OCI-LY7 (cell line): ENCODE results near the gene MRPS6.

Source experiments
- EZH2phosphoT487 ChIP-seq: fragments of 200-600 bp; sonication (generic); IDR thresholded peaks from 2 replicates; pipeline ENCODE4 v1.6.1; 2018; ENCODE audit warnings: low read depth, borderline replicate concordance, mild to moderate bottlenecking, mixed run types, antibody characterized with exemption, low read length, moderate library complexity, mixed read lengths
- TF ChIP-seq, protein P1 (sequence below): fragments of 200-600 bp; sonication (generic); conservative IDR thresholded peaks from 2 replicates; pipeline ENCODE4 v1.5.1; 2014; ENCODE audit warnings: mild to moderate bottlenecking, antibody characterized with exemption, low read length, moderate library complexity, mixed read lengths

DNA sequence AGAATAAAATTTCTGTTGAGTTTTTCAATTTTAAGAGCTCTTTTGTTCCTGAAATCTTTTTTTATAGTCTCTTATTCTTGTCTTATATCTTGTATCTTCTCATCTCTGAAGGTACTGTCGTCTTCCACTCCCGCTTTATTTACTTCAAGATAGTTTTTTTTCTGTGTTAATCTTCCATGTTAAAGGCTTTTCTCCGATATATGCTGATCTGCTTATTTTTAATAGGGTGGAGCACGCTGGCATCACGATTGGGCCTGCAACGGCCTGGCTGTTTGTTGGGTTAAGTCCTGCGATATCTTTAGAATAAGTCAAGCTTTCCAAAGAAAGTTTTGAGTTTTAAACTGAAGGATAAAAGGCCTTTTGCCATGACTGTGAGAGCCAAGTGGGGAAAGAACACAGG, 35.7 kb downstream of the MRPS6 start:
- TF ChIP-seq, protein P1, sequence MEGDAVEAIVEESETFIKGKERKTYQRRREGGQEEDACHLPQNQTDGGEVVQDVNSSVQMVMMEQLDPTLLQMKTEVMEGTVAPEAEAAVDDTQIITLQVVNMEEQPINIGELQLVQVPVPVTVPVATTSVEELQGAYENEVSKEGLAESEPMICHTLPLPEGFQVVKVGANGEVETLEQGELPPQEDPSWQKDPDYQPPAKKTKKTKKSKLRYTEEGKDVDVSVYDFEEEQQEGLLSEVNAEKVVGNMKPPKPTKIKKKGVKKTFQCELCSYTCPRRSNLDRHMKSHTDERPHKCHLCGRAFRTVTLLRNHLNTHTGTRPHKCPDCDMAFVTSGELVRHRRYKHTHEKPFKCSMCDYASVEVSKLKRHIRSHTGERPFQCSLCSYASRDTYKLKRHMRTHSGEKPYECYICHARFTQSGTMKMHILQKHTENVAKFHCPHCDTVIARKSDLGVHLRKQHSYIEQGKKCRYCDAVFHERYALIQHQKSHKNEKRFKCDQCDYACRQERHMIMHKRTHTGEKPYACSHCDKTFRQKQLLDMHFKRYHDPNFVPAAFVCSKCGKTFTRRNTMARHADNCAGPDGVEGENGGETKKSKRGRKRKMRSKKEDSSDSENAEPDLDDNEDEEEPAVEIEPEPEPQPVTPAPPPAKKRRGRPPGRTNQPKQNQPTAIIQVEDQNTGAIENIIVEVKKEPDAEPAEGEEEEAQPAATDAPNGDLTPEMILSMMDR = no peak
- TF ChIP-seq EZH2phosphoT487 = no peak
